HEK293 (cell line): ENCODE data around the gene DIS3L2.

Source experiments
- CTCF ChIA-PET: fragments of 350-600 bp; formaldehyde crosslinking; extraction: SDS; loops from one replicate; lab custom pipeline; 2021; ENCODE audit warnings: antibody characterized with exemption; lab: Yijun Ruan, JAX
- POLR2A ChIA-PET: fragments of 300-600 bp; formaldehyde crosslinking; extraction: SDS; loops from one replicate; lab custom pipeline; 2020; ENCODE audit warnings: antibody characterized with exemption, inconsistent platforms; lab: Yijun Ruan, JAX
- H3K27ac ChIP-seq: fragments of 200-500 bp; sonication (Bioruptor generic); 2 replicates; pipeline ENCODE4 v1.5.1; 2014; ENCODE audit warnings: low read depth, low read length, control low read depth, inconsistent platforms; ENCODE audit errors: extremely low read depth
- H3K36me3 ChIP-seq, 2 experiments: fragments of 200-500 bp in 1 of 2; sonication (Bioruptor generic) in 1 of 2; 1 replicate in 1 of 2; 2 replicates in 1 of 2; pipeline ENCODE4 v1.5.1; 2014 to 2017; ENCODE audit warnings: inconsistent platforms in 2 of 2, low read length in 2 of 2; ENCODE audit not compliant: control insufficient read depth in 2 of 2, insufficient read depth in 1 of 2
- H3K4me1 ChIP-seq: fragments of 200-500 bp; sonication (Bioruptor generic); 2 replicates; pipeline ENCODE4 v1.5.1; 2014; ENCODE audit warnings: mild to moderate bottlenecking, low read length, inconsistent platforms; ENCODE audit not compliant: control insufficient read depth, insufficient read depth
- H3K4me3 ChIP-seq: 2 replicates; pipeline ENCODE4 v1.5.1; 2011; ENCODE audit warnings: low read depth, mild to moderate bottlenecking, control low read depth, low read length, moderate library complexity
- H3K9me3 ChIP-seq: fragments of 200-500 bp; sonication (Bioruptor generic); 2 replicates; pipeline ENCODE4 v1.5.1; 2014; ENCODE audit warnings: low read depth, low read length, inconsistent platforms; ENCODE audit not compliant: control insufficient read depth, insufficient read depth
- CTCF ChIP-seq: fragments of 450-650 bp; formaldehyde crosslinking; IDR thresholded peaks from 2 replicates; pipeline ENCODE4 v1.5.1; 2016; ENCODE audit warnings: missing biosample characterization, missing genetic modification characterization
- PBX3 ChIP-seq: sonication (generic); formaldehyde crosslinking; IDR thresholded peaks from 2 replicates; pipeline ENCODE4 v1.8.1; 2022; ENCODE audit warnings: mild to moderate bottlenecking, moderate library complexity, missing genetic modification reagents
- PRDM6 ChIP-seq: fragments of 450-650 bp; formaldehyde crosslinking; IDR thresholded peaks from 2 replicates; pipeline ENCODE4 v1.5.1; 2017; ENCODE audit warnings: missing biosample characterization, missing genetic modification characterization
- ZBTB1 ChIP-seq: fragments of 450-650 bp; formaldehyde crosslinking; IDR thresholded peaks from 2 replicates; pipeline ENCODE4 v1.5.1; 2016; ENCODE audit warnings: missing biosample characterization, missing genetic modification characterization
- ZBTB44 ChIP-seq: fragments of 450-650 bp; IDR thresholded peaks from 2 replicates; pipeline ENCODE4 v1.5.1; 2018; ENCODE audit warnings: missing biosample characterization, mild to moderate bottlenecking, missing genetic modification characterization
- ZFP3 ChIP-seq: fragments of 450-650 bp; formaldehyde crosslinking; IDR thresholded peaks from 2 replicates; pipeline ENCODE4 v1.5.1; 2016; ENCODE audit warnings: low read depth, missing biosample characterization, missing genetic modification characterization
- ZFP69B ChIP-seq: fragments of 450-650 bp; formaldehyde crosslinking; IDR thresholded peaks from 2 replicates; pipeline ENCODE4 v1.5.1; 2016; ENCODE audit warnings: missing biosample characterization, missing genetic modification characterization
- ZNF202 ChIP-seq: fragments of 450-650 bp; formaldehyde crosslinking; IDR thresholded peaks from 2 replicates; pipeline ENCODE4 v1.5.1; 2016; ENCODE audit warnings: missing biosample characterization, missing genetic modification characterization, borderline replicate concordance
- ZNF280D ChIP-seq: fragments of 450-650 bp; formaldehyde crosslinking; IDR thresholded peaks from 2 replicates; pipeline ENCODE4 v1.5.1; 2016; ENCODE audit warnings: missing biosample characterization, missing genetic modification characterization
- ZNF366 ChIP-seq: fragments of 450-650 bp; formaldehyde crosslinking; conservative IDR thresholded peaks from 2 replicates; pipeline ENCODE4 v1.5.1; 2016; ENCODE audit warnings: missing biosample characterization, missing genetic modification characterization
- ZNF416 ChIP-seq: fragments of 450-650 bp; formaldehyde crosslinking; IDR thresholded peaks from 2 replicates; pipeline ENCODE4 v1.5.1; 2016; ENCODE audit warnings: missing biosample characterization, missing genetic modification characterization
- ZNF423 ChIP-seq: fragments of 450-650 bp; formaldehyde crosslinking; IDR thresholded peaks from 2 replicates; pipeline ENCODE4 v1.5.1; 2016; ENCODE audit warnings: missing biosample characterization, missing genetic modification characterization
- ZNF426 ChIP-seq: fragments of 450-650 bp; formaldehyde crosslinking; IDR thresholded peaks from 2 replicates; pipeline ENCODE4 v1.5.1; 2017; ENCODE audit warnings: missing biosample characterization, missing genetic modification characterization, mild to moderate bottlenecking, inconsistent platforms, moderate library complexity
- ZNF580 ChIP-seq: fragments of 450-650 bp; formaldehyde crosslinking; IDR thresholded peaks from 2 replicates; pipeline ENCODE4 v1.5.1; 2016; ENCODE audit warnings: missing biosample characterization, missing genetic modification characterization
- ZNF621 ChIP-seq: fragments of 450-650 bp; formaldehyde crosslinking; IDR thresholded peaks from 2 replicates; pipeline ENCODE4 v1.5.1; 2017; ENCODE audit warnings: missing biosample characterization, missing genetic modification characterization
- ZNF624 ChIP-seq: fragments of 450-650 bp; formaldehyde crosslinking; IDR thresholded peaks from 2 replicates; pipeline ENCODE4 v1.5.1; 2017; ENCODE audit warnings: missing biosample characterization, missing genetic modification characterization
- ZNF654 ChIP-seq: fragments of 450-650 bp; formaldehyde crosslinking; IDR thresholded peaks from 2 replicates; pipeline ENCODE4 v1.5.1; 2016; ENCODE audit warnings: low read depth, missing biosample characterization, missing genetic modification characterization
- ZNF677 ChIP-seq: fragments of 450-650 bp; IDR thresholded peaks from 2 replicates; pipeline ENCODE4 v1.5.0; 2018; ENCODE audit warnings: missing biosample characterization, mild to moderate bottlenecking, missing genetic modification characterization, moderate library complexity
- ZNF704 ChIP-seq: fragments of 450-650 bp; formaldehyde crosslinking; IDR thresholded peaks from 2 replicates; pipeline ENCODE4 v1.5.1; 2016; ENCODE audit warnings: missing biosample characterization, missing genetic modification characterization
- ZSCAN4 ChIP-seq: fragments of 450-650 bp; formaldehyde crosslinking; IDR thresholded peaks from 2 replicates; pipeline ENCODE4 v1.5.1; 2017; ENCODE audit warnings: missing biosample characterization, missing genetic modification characterization

Gene DIS3L2

GRCh38 chr2:232354069-232354468 is 392.6 kb downstream of the DIS3L2 start (continued):
- TF ChIP-seq ZSCAN4 (tag by site-specific recombination) (no peak), ZNF654 (no peak), ZNF621 (no peak), ZNF366 (tag by site-specific recombination) (no peak), ZNF704 (tag by site-specific recombination) (no peak), CTCF (tag by site-specific recombination) (no peak), PBX3 (CRISPR knock-in tag) (no peak)

GRCh38 chr2:232361646-232362045 is 400.1 kb downstream of the DIS3L2 start:
- no peak for TF ChIP-seq ZNF416 (tag by site-specific recombination)
- no peak for TF ChIP-seq ZNF677
- no peak for TF ChIP-seq ZBTB1 (tag by site-specific recombination)
- no peak for TF ChIP-seq ZFP69B (tag by site-specific recombination)
- TF ChIP-seq ZNF580, result no peak
- TF ChIP-seq ZNF624 (tag by site-specific recombination), result no peak
- no peak for TF ChIP-seq ZFP3 (tag by site-specific recombination)
- TF ChIP-seq, all 188 proteins: peak for 0
- Histone ChIP-seq H3K4me1 (no peaks in the 10 kb centered on the region), H3K27ac (no peak overlapping the region), H3K4me3 (no peak overlapping the region), H3K36me3 (no peaks in the 10 kb centered on the region), H3K9me3 (no peaks in the 10 kb centered on the region)
- ChIA-PET CTCF (interaction anchor here (0.5 kb wide), 1 partner anchor 187 kb away, joined by 3 read pairs; no protein-coding TSS in a partner anchor), POLR2A (no interaction called here)

GRCh38 chr2:232362174-232362900 is 400.8 kb downstream of the DIS3L2 start:
- POLR2A ChIA-PET, result no interaction called here
- Histone ChIP-seq H3K36me3 (no peaks in the 10 kb centered on the region), H3K4me3 (no peak overlapping the region), H3K4me1 (no peaks in the 10 kb centered on the region), H3K9me3 (no peaks in the 10 kb centered on the region), H3K27ac (no peak overlapping the region)
- CTCF ChIA-PET, result interaction anchor here (0.6 kb wide), 1 partner anchor 22 kb away, joined by 3 read pairs; no protein-coding TSS in a partner anchor
- no peak for TF ChIP-seq ZBTB44 (tag by site-specific recombination)
- TF ChIP-seq ZNF426 (tag by site-specific recombination), result no peak
- no peak for TF ChIP-seq PRDM6 (tag by site-specific recombination)
- TF ChIP-seq ZNF280D, result no peak
- no peak for TF ChIP-seq ZNF423
- TF ChIP-seq ZNF202 (tag by site-specific recombination), result no peak
